TTC549 (cell line): ENCODE data around the gene SOD3.

ENCODE experiments used
- FAIRE-seq: peaks from 2 replicates; lab custom pipeline; 2012; peaks lifted over from hg19 to GRCh38; lab: Jason Lieb, UNC

SOD3 gene

DNA sequence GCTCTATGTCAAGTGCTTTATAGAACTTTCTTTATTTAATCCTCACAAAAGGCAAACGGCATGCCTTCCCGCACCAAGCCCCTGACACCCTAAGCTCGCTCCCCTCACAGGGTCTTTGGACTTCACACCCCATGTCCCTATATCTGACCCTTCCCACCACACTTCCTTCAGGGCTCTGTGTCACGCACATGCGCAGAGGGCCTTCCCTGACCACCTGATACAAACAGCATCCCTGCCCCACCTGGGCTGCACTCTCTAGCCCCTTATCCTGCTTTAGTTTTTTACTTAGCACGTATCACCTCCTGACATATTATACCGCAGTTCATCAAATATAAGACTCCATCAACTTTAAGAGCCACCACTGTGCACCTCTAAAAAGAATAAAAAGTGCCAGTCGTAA is 49.8 kb downstream of the SOD3 start:
- no peak for FAIRE-seq

DNA sequence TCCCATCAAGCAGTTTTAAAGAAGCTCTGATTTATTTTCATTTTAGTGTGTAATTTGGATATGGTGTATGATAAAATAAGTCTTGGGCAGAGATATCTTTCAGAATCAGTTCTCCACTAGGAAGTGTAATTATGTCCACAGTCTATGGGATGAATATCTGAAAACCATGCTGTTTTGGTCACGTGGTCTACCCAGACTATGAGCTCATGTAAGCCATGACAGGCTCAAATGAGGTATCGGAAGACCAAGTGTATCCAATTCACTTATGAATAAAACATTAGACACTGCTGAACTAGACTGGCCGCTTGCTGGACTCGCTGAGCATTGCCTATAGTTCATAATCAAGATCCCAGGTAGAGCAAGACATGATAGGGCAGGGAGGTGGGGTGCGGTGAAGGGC is 50.5 kb downstream of the SOD3 start:
- no peak for FAIRE-seq

DNA sequence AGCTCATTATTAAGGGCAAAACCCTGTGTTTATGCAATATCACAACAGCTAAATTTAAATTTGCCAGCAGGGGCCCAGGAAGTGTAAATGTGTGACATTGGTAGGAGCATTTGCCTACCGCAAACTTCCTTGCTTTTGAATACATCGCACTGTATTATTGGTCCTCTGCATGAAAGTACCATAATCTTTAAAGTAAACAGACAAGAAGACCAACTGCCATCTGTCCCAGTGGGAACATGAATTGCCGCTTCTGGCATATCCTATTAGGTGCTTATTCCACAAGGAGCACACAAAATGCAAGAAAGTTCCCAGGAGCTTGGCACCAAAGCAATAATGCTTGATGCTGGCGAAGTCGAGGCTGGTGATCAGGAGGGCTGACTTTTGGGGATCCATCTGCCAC is 51.3 kb downstream of the SOD3 start:
- FAIRE-seq: no peak

DNA sequence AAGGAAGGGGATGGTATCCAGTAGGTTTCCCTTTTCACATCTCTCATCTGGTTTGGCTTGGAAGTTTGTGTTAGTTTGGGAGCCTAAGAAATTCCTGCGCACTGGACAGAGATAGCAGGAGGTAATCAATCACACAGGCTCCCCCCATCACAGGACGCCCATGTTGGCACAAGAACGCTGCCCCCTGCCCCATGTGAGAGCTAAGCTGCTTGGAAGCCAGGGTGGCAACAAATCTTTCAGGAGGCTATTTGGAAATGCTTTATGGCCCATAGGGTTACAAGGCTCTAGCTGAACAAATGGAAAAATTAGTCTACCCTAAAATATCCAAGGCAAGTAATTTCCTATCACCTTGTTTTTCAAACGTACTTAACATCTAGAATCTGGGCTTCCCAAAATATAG is 54.0 kb downstream of the SOD3 start:
- no peak for FAIRE-seq

DNA sequence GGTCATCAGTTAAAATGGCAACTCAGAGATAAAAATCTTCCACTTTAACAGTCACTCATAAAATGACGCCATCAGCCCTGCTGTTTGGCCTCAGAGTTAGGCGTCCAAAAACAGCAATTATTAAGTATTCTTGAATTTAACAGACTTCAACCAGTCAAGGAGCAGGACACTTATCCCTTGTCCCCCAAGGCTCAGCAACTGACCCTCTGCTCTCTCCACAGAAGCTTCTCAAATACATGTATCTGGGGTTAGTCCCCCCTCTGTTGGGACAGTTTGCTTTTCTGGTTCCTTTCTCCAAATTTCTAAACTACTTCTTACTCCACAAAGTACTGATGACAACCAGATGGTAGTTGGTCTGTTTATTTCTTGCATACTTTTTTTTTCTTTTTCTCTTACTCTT is 54.4 kb downstream of the SOD3 start:
- no peak for FAIRE-seq
